LNCAP (cell line): ENCODE results near the gene TBCB.

Experiments used
- TF ChIP-seq, protein P1 (sequence below): fragments of 450-650 bp; IDR thresholded peaks from 2 replicates; pipeline ENCODE4 v1.5.1; 2017; ENCODE audit warnings: mild to moderate bottlenecking

TBCB gene

DNA sequence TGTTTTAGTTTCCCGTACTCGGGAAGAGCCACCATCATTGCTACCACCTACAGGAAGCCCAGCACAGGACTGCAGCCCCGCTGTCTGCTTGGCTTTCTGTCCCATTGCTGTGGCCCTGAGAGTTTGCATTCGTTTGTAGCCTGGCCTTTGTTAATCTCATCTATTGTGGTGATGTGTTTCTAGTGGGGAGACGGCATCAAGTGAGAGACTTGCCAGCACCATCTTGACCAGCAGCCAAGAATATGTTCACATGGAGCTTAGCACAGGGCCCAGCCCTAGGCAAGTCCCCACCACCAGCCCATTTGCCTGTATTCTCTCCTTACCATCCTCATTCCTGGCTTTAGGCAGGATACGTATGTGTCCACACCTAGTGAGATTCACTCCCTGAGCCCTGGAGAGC lies 21.6 kb upstream of the TBCB start:
- TF ChIP-seq, protein P1, sequence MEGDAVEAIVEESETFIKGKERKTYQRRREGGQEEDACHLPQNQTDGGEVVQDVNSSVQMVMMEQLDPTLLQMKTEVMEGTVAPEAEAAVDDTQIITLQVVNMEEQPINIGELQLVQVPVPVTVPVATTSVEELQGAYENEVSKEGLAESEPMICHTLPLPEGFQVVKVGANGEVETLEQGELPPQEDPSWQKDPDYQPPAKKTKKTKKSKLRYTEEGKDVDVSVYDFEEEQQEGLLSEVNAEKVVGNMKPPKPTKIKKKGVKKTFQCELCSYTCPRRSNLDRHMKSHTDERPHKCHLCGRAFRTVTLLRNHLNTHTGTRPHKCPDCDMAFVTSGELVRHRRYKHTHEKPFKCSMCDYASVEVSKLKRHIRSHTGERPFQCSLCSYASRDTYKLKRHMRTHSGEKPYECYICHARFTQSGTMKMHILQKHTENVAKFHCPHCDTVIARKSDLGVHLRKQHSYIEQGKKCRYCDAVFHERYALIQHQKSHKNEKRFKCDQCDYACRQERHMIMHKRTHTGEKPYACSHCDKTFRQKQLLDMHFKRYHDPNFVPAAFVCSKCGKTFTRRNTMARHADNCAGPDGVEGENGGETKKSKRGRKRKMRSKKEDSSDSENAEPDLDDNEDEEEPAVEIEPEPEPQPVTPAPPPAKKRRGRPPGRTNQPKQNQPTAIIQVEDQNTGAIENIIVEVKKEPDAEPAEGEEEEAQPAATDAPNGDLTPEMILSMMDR = no peak

DNA sequence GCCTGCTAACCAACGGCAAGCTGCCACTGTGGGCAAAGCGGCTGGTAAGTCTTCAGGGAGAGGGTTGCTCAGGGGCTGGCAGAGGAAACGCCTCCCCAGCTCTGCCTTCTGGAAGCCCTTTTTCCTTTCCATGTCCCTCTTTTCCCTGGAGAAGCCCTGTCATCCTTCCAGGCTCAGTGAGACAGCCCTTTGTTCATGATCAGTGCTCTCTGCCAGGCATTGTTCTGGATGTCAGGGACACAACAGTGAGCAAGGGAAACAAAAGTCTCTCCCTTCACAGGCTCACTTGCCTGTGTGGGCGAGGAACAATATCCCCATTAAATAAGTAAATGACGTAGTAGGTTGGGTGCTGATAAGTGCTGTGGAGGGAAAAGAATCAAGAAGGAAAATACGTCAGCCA lies 18.2 kb upstream of the TBCB start:
- TF ChIP-seq, protein P1 = no peak

DNA sequence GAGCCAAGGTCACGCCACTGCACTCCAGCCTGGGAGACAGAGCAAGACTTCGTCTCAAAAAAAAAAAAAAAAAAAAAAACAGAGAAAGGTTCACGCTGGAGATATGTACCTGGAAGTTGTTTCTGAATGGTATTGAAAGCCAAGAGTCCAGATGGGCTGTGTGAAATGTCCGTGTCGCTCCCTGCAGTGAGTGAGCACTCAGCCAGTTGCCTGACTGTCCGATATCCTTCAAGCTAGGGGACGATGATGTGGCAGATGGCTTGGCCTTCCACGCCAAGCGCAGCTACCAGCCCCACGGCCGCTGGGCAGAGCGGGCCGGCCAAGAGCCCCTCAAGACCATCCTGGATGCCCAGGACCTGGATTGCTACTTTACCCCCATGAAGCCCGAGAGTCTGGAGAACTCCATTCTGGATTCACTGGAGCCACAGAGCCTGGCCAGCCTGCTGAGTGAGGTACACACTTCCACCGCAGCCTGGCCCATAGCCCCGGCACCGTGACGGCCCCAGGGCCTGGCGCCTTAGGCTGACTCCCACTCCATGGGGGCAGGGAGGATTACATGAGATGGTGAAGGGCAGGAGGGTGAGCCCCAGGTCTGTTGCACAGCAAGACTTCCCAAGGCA lies 16.0 kb upstream of the TBCB start:
- TF ChIP-seq, protein P1 = no peak

- TF ChIP-seq, protein P1 = no peak
Observed at GRCh38 chr19:36100476-36100875, 14.8 kb upstream of the TBCB start.

GRCh38 chr19:36101550-36102327 lies 13.5 kb upstream of the TBCB start:
- TF ChIP-seq, protein P1 = no peak

- TF ChIP-seq, protein P1 = no peak
Observed at GRCh38 chr19:36103040-36103626, 12.1 kb upstream of the TBCB start.

- TF ChIP-seq, protein P1 = no peak
Observed at GRCh38 chr19:36103842-36104552, 11.3 kb upstream of the TBCB start.
